ENCODE data around the gene PPP6R2. TPM values are rescaled to one million over a fixed set of nuclear protein-coding genes. Genes with fewer than 3 reads are reported as not detected.

PPP6R2 gene
- total and polyA plus RNA-seq, 2 donors (not counting 3 experiments of a cell fraction or from before 2014, with no cell fraction given): 38.6 to 54.6 TPM

DNA sequence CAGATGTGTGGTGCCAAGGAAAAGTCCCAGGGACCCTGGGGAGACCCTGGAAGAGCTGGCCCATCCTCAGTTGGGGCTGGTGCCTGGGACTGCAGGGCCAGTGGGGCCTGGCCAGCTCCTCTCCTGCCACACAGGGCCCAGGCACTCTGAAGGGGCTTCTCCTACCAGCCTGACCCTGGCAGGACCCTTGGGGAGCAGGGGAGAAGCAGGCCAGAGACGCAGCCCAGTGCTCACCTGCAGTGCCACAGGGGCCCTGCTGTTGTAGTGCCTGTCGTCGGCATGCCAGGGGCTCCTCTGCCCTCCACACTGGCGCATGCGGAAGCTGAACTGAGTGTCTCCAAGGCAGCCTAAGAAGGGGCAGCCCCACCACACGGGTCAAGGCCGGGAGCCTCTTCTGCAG lies 25.5 kb upstream of the PPP6R2 start:
- peaks cover 9% of the 10 kb centered on the region for H3K4me1 ChIP-seq (ENCODE audit: control insufficient read depth, extremely low read depth, insufficient read depth, low read length)
- no peak overlapping the region for H3K4me2 ChIP-seq (ENCODE audit: insufficient read depth, low read length)
- ChIA-PET CTCF (no interaction called here), POLR2A (no interaction called here)
- H4K20me1 ChIP-seq (replicated peaks; ENCODE audit: control insufficient read depth, extremely low read depth, insufficient read depth, low read length): no peaks in the 10 kb centered on the region
- H3K4me3 ChIP-seq (replicated peaks in 1 of 3; ENCODE audit: insufficient read depth in 1 of 3, low read depth in 1 of 3, low read length in 3 of 3): no peak overlapping the region
- no TSS peak for BruUV-seq (replicated peaks)
- intact Hi-C loops (cut with micrococcal nuclease) (no loop called here), dilution Hi-C loops (cut with MboI; ENCODE audit: extremely low pct_ligation_motif_present, low sequenced_read_pairs) (no loop called here)
- H3K9me3 ChIP-seq (replicated peaks; ENCODE audit: control insufficient read depth, insufficient read depth, low read length): no peaks in the 10 kb centered on the region
- no peak overlapping the region for H3K9ac ChIP-seq (replicated peaks; ENCODE audit: extremely low read depth, insufficient read depth, low read length)
- no peaks in the 10 kb centered on the region for H3K36me3 ChIP-seq (ENCODE audit: control insufficient read depth in 2 of 2, extremely low read depth in 1 of 2, insufficient read depth in 2 of 2, low read length in 2 of 2)
- DNase-seq (ENCODE audit: low read depth, low spot score) (no peak), FAIRE-seq (no peak)
- H3K27ac ChIP-seq (ENCODE audit: insufficient read depth, low read depth, low read length): no peak overlapping the region
- no peaks in the 10 kb centered on the region for H3K27me3 ChIP-seq (ENCODE audit: control insufficient read depth in 2 of 2, insufficient read depth in 2 of 2, low read length in 2 of 2)
- H2AFZ ChIP-seq (ENCODE audit: low read depth, low read length): no peak overlapping the region
- H3K9me1 ChIP-seq (replicated peaks; ENCODE audit: control insufficient read depth, extremely low read depth, insufficient read depth, low read length): no peaks in the 10 kb centered on the region
- no peak for TF ChIP-seq POLR2A (IDR thresholded peaks at IDR 0.05; ENCODE audit: low read depth, low read length)
- no peak for TF ChIP-seq JUN (IDR thresholded peaks at IDR 0.05; ENCODE audit: borderline replicate concordance, insufficient read depth, insufficient read length, low read depth)
- no peak for TF ChIP-seq POLR2AphosphoS5 (IDR thresholded peaks at IDR 0.05; ENCODE audit: insufficient read depth, low read depth, low read length)
- TF ChIP-seq GATA2 (IDR thresholded peaks at IDR 0.05; ENCODE audit: insufficient read depth, insufficient read length, low read depth, low read length): no peak
- TF ChIP-seq EZH2 (IDR thresholded peaks at IDR 0.05; ENCODE audit: borderline replicate concordance, low read depth, low read length, severe bottlenecking): no peak
- TF ChIP-seq, protein P1, sequence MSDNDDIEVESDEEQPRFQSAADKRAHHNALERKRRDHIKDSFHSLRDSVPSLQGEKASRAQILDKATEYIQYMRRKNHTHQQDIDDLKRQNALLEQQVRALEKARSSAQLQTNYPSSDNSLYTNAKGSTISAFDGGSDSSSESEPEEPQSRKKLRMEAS (IDR thresholded peaks at IDR 0.05; ENCODE audit: insufficient read depth, insufficient read length): no peak
- no peak for TF ChIP-seq MYC (IDR thresholded peaks at IDR 0.05; ENCODE audit: low read depth, low read length)
- no peak for TF ChIP-seq FOS (IDR thresholded peaks at IDR 0.05; ENCODE audit: borderline replicate concordance, insufficient read depth, low read length)
- TF ChIP-seq, protein P2, sequence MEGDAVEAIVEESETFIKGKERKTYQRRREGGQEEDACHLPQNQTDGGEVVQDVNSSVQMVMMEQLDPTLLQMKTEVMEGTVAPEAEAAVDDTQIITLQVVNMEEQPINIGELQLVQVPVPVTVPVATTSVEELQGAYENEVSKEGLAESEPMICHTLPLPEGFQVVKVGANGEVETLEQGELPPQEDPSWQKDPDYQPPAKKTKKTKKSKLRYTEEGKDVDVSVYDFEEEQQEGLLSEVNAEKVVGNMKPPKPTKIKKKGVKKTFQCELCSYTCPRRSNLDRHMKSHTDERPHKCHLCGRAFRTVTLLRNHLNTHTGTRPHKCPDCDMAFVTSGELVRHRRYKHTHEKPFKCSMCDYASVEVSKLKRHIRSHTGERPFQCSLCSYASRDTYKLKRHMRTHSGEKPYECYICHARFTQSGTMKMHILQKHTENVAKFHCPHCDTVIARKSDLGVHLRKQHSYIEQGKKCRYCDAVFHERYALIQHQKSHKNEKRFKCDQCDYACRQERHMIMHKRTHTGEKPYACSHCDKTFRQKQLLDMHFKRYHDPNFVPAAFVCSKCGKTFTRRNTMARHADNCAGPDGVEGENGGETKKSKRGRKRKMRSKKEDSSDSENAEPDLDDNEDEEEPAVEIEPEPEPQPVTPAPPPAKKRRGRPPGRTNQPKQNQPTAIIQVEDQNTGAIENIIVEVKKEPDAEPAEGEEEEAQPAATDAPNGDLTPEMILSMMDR (IDR thresholded peaks at IDR 0.05; ENCODE audit: extremely low read depth in 1 of 2, insufficient read depth in 1 of 2, low read depth in 1 of 2, low read length in 2 of 2): no peak
- no peaks in the 10 kb centered on the region for H3K79me2 ChIP-seq (ENCODE audit: control insufficient read depth, insufficient read depth, low read length)
